Measurements from ENCODE around the gene HK3. TPM values are rescaled to one million over a fixed set of nuclear protein-coding genes. Genes with fewer than 3 reads are reported as not detected.
A peak's percentile ranks its signal among the peaks of the same experiment; 100 is the strongest.

HK3 gene
- polyA plus RNA-seq, 2 of the 4 experiments (the other 2 are of a cell fraction): 0.04 to 0.12 TPM

DNA sequence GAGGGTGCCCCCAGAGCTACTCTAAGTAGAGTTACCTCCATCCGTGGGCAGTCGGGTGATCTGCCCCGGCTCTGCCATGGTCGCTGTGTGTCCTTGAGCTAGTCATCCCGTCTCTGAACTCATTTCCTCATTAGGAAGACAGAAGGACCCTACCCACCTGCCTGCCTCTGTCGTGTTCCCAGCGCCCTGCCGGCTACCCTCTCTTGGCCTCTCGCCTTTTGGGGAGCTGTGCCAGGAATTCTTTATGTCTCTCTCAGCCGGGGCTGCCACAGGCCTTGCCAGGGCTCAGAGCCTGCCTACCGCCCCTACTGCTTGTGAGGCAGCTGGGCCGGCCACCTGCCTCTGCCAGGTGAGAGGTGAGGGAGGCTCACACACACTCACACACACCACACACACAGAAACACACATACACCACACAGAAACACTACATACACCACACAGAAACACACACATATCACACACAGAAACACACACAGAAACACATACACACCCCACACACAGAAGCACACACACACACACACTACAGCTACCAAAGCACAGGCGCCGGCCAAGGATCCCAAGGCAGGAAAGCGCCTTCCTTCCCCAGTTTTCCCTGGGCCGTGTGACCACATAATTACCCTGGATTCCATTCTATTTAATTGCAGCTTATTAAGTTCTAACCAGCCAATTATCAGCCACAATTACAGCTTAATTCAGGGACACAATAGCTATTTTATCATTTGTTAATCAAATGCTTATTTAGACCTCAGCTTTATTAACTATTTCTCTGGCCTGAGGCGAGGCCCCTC, 47.1 kb downstream of the HK3 start:
- CTCF ChIA-PET: interaction anchor here (0.9 to 1.4 kb wide), 6 partner anchors 43 to 273 kb away, joined by 3 to 5 read pairs (median 3); no protein-coding TSS in a partner anchor
- H3K9me3 ChIP-seq: no peaks in the 10 kb centered on the region
- no peak overlapping the region for H3K27ac ChIP-seq
- TF ChIP-seq, protein P1, sequence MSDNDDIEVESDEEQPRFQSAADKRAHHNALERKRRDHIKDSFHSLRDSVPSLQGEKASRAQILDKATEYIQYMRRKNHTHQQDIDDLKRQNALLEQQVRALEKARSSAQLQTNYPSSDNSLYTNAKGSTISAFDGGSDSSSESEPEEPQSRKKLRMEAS (IDR thresholded peaks at IDR 0.05): no peak
- TF ChIP-seq PHF8 (IDR thresholded peaks at IDR 0.05; ENCODE audit: borderline replicate concordance, low read depth) (no peak), MAFK (IDR thresholded peaks at IDR 0.05; ENCODE audit: partially characterized antibody) (no peak), CHD2 (IDR thresholded peaks at IDR 0.05; ENCODE audit: low read length, partially characterized antibody) (no peak), BHLHE40 (IDR thresholded peaks at IDR 0.05; ENCODE audit: low read depth, low read length) (no peak), CBX8 (IDR thresholded peaks at IDR 0.05) (no peak), HOXB5 (CRISPR knock-in tag; IDR thresholded peaks at IDR 0.05) (no peak), FOSL2 (IDR thresholded peaks at IDR 0.05) (no peak), FOSL2 (CRISPR knock-in tag; IDR thresholded peaks at IDR 0.05) (no peak), TFCP2L1 (CRISPR knock-in tag; IDR thresholded peaks at IDR 0.05) (no peak), FOXS1 (CRISPR knock-in tag; IDR thresholded peaks at IDR 0.05) (no peak), ZSCAN20 (CRISPR knock-in tag; IDR thresholded peaks at IDR 0.05) (no peak), HDAC2 (IDR thresholded peaks at IDR 0.05) (no peak), EHMT2 (IDR thresholded peaks at IDR 0.05; ENCODE audit: low read depth) (no peak), RAD21 (conservative IDR thresholded peaks at IDR 0.05 in 1 of 2, IDR thresholded peaks at IDR 0.05 in 1 of 2) (no peak), HOXA7 (CRISPR knock-in tag; IDR thresholded peaks at IDR 0.05) (no peak), HOXB13 (CRISPR knock-in tag; IDR thresholded peaks at IDR 0.05; ENCODE audit: low read depth) (no peak)
- TF ChIP-seq, protein P2, sequence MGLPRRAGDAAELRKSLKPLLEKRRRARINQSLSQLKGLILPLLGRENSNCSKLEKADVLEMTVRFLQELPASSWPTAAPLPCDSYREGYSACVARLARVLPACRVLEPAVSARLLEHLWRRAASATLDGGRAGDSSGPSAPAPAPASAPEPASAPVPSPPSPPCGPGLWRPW (IDR thresholded peaks at IDR 0.05): no peak
- TF ChIP-seq, protein P3, sequence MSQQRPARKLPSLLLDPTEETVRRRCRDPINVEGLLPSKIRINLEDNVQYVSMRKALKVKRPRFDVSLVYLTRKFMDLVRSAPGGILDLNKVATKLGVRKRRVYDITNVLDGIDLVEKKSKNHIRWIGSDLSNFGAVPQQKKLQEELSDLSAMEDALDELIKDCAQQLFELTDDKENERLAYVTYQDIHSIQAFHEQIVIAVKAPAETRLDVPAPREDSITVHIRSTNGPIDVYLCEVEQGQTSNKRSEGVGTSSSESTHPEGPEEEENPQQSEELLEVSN (IDR thresholded peaks at IDR 0.05; ENCODE audit: borderline replicate concordance, low read depth): no peak
- TF ChIP-seq, protein P4, sequence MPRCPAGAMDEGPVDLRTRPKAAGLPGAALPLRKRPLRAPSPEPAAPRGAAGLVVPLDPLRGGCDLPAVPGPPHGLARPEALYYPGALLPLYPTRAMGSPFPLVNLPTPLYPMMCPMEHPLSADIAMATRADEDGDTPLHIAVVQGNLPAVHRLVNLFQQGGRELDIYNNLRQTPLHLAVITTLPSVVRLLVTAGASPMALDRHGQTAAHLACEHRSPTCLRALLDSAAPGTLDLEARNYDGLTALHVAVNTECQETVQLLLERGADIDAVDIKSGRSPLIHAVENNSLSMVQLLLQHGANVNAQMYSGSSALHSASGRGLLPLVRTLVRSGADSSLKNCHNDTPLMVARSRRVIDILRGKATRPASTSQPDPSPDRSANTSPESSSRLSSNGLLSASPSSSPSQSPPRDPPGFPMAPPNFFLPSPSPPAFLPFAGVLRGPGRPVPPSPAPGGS (IDR thresholded peaks at IDR 0.05): no peak
- TF ChIP-seq, protein P5, sequence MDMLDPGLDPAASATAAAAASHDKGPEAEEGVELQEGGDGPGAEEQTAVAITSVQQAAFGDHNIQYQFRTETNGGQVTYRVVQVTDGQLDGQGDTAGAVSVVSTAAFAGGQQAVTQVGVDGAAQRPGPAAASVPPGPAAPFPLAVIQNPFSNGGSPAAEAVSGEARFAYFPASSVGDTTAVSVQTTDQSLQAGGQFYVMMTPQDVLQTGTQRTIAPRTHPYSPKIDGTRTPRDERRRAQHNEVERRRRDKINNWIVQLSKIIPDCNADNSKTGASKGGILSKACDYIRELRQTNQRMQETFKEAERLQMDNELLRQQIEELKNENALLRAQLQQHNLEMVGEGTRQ (IDR thresholded peaks at IDR 0.05): no peak
- 47% methylated on average over 16 of the region's 17 CpGs for whole genome bisulfite sequencing (ENCODE audit: missing lambda C conversion rate)
- no peak overlapping the region for H3K4me2 ChIP-seq
- ATAC-seq (no peak), DNase-seq (ENCODE audit: low read depth in 1 of 2, low spot score in 1 of 2) (no peak), FAIRE-seq (no peak)
- H3K4me1 ChIP-seq: no peaks in the 10 kb centered on the region
- no peak overlapping the region for H3K4me3 ChIP-seq
- POLR2A ChIA-PET: no interaction called here

DNA sequence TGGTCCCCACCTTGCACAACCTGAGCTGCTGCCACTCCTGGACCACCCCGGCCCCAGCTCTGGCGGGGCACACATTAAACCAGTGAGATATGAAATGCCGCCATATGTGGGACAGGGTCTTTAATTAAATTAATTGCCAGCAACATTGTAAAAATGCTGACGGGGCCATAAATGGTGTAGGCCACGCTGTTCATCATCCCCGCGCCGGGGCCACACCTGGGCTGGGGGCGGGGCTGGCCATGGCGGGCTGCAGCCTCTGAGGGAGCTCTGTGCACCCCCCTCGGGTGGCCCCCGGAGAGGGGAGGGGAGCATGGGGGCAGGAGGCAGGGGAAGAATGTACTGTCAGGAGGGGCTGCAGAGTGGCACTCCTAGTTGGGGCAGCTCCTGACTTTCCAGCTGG, 47.8 kb downstream of the HK3 start:
- H3K4me3 ChIP-seq: no peak overlapping the region
- ChIA-PET POLR2A (no interaction called here), CTCF (interaction anchor here (0.9 to 1.4 kb wide), 5 partner anchors 42 to 272 kb away, joined by 3 to 5 read pairs (median 3); no protein-coding TSS in a partner anchor)
- TF ChIP-seq MAFK (IDR thresholded peaks at IDR 0.05; ENCODE audit: partially characterized antibody) (peak; percentile 86), ZNF302 (CRISPR knock-in tag; IDR thresholded peaks at IDR 0.05) (no peak), RARB (CRISPR knock-in tag; IDR thresholded peaks at IDR 0.05) (no peak)
- FAIRE-seq (no peak), DNase-seq (ENCODE audit: low read depth in 1 of 2, low spot score in 1 of 2) (no peak), ATAC-seq (no peak)
- no peak overlapping the region for H3K4me2 ChIP-seq
- H3K4me1 ChIP-seq: no peaks in the 10 kb centered on the region
- 36% methylated on average over 12 of the region's 12 CpGs for WGBS (ENCODE audit: missing lambda C conversion rate)
- H3K27ac ChIP-seq: no peak overlapping the region
- no peaks in the 10 kb centered on the region for H3K9me3 ChIP-seq
